HCT116 (cell line): ENCODE results near the gene DNHD1. TPM values are rescaled to one million over a fixed set of nuclear protein-coding genes. Genes with fewer than 3 reads are reported as not detected.

Source experiments
- ATAC-seq: fragments of 200-7000 bp; cut with Tn5 transposase; 2 replicates; pipeline ENCODE4 v1.9.1; 2020; ENCODE audit warnings: mild to moderate bottlenecking, moderate library complexity
- BruUV-seq: library from RNA; stranded (reverse); fragments of 400-500 nt; replicated peaks from 2 replicates; lab custom pipeline; 2021; lab: Mats Ljungman, UMichigan
- CTCF ChIA-PET: fragments of 300-600 bp; sonication (Branson Sonifier 250); formaldehyde crosslinking; loops from one replicate; lab custom pipeline; 2021; ENCODE audit warnings: antibody characterized with exemption; lab: Charles Lee
- POLR2A ChIA-PET: fragments of 300-600, 350-600 bp; sonication (Branson Sonifier 250); formaldehyde crosslinking; loops from one replicate; lab custom pipeline; 2021; ENCODE audit warnings: antibody characterized with exemption; lab: Charles Lee
- RAD21 ChIA-PET, 2 experiments: fragments of 300-600 bp; sonication (Branson Sonifier 250); formaldehyde crosslinking; loops; one replicate each; lab custom pipeline; 2023; ENCODE audit warnings: low total read pairs in 2 of 2; ENCODE audit not compliant: uncharacterized antibody in 2 of 2, unreplicated experiment in 2 of 2, low non-redundant PET in 1 of 2; lab: Charles Lee
- DNase-seq: peaks from one replicate; pipeline ENCODE4 v3.0.0-alpha.2; 2010; ENCODE audit warnings: low read depth, low spot score
- H2AFZ ChIP-seq: fragments of 200-600 bp; shearing (Covaris generic), sonication (generic); 2 replicates; pipeline ENCODE4 v1.6.1; 2017; ENCODE audit warnings: low read depth, mixed run types, mixed read lengths, antibody characterized with exemption, low read length; ENCODE audit not compliant: poor library complexity, severe bottlenecking
- H3K27ac ChIP-seq: 2 replicates; pipeline ENCODE4 v1.5.1; 2012; ENCODE audit warnings: low read depth, low read length
- H3K27me3 ChIP-seq: fragments of 200-600 bp; sonication (generic); 2 replicates; pipeline ENCODE4 v1.6.1; 2016; ENCODE audit warnings: mixed run types, low read length, mixed read lengths; ENCODE audit not compliant: insufficient read depth
- H3K36me3 ChIP-seq, 2 experiments: fragments of 200-500 bp in 1 of 2; fragments of 200-600 bp in 1 of 2; sonication (Bioruptor generic) in 1 of 2; sonication (generic) in 1 of 2; 2 replicates each; pipeline versions ENCODE4 v1.5.1 to v1.6.1; 2014 to 2016; ENCODE audit warnings: low read length in 2 of 2, inconsistent platforms in 1 of 2, mixed read lengths in 1 of 2, mixed run types in 1 of 2; ENCODE audit not compliant: insufficient read depth in 2 of 2, control insufficient read depth in 1 of 2
- H3K4me1 ChIP-seq, 2 experiments: fragments of 200-600 bp in 1 of 2; sonication (generic) in 1 of 2; 2 replicates each; pipeline versions ENCODE4 v1.5.1 to v1.6.1; 2012 to 2017; ENCODE audit warnings: low read length in 2 of 2, inconsistent platforms in 1 of 2, mild to moderate bottlenecking in 1 of 2, mixed read lengths in 1 of 2, mixed run types in 1 of 2, moderate library complexity in 1 of 2; ENCODE audit not compliant: insufficient read depth in 2 of 2, control insufficient read depth in 1 of 2
- H3K4me2 ChIP-seq: fragments of 200-600 bp; sonication (generic); 2 replicates; pipeline ENCODE4 v1.6.1; 2017; ENCODE audit warnings: mixed run types, low read length, mixed read lengths
- H3K4me3 ChIP-seq, 2 experiments: fragments of 200-600 bp in 1 of 2; sonication (generic) in 1 of 2; replicated peaks in 1 of 2; 2 replicates each; pipeline ENCODE4 v1.5.1; 2011 to 2016; ENCODE audit warnings: low read length in 2 of 2, control low read depth in 1 of 2, low read depth in 1 of 2, mild to moderate bottlenecking in 1 of 2, mixed read lengths in 1 of 2, mixed run types in 1 of 2
- H3K79me2 ChIP-seq: fragments of 200-600 bp; sonication (generic); 2 replicates; pipeline ENCODE4 v1.6.1; 2017; ENCODE audit warnings: mild to moderate bottlenecking, mixed run types, low read length, moderate library complexity, mixed read lengths; ENCODE audit not compliant: insufficient read depth
- H3K9ac ChIP-seq: fragments of 200-600 bp; sonication (generic); 2 replicates; pipeline ENCODE4 v1.6.1; 2016; ENCODE audit warnings: low read length, mixed read lengths
- H3K9me2 ChIP-seq: fragments of 200-600 bp; sonication (generic), shearing (Covaris generic); 2 replicates; pipeline ENCODE4 v1.6.1; 2017; ENCODE audit warnings: mixed run types, mild to moderate bottlenecking, moderate library complexity; ENCODE audit not compliant: insufficient read depth
- H3K9me3 ChIP-seq, 2 experiments: fragments of 200-500 bp in 1 of 2; fragments of 200-600 bp in 1 of 2; sonication (Bioruptor generic) in 1 of 2; sonication (generic) in 1 of 2; 2 replicates each; pipeline ENCODE4 v1.6.1; 2014 to 2017; ENCODE audit warnings: low read length in 2 of 2, mixed read lengths in 2 of 2, inconsistent platforms in 1 of 2, low read depth in 1 of 2, mild to moderate bottlenecking in 1 of 2, mixed run types in 1 of 2, moderate library complexity in 1 of 2; ENCODE audit not compliant: control insufficient read depth in 1 of 2, insufficient read depth in 1 of 2
- H4K20me1 ChIP-seq: fragments of 200-600 bp; sonication (generic), shearing (Covaris generic); 2 replicates; pipeline ENCODE4 v1.6.1; 2017; ENCODE audit warnings: mixed run types, mild to moderate bottlenecking, moderate library complexity; ENCODE audit not compliant: insufficient read depth
- ELF1 ChIP-seq: IDR thresholded peaks from 2 replicates; pipeline ENCODE4 v1.6.1; 2012; ENCODE audit warnings: low read depth, borderline replicate concordance
- EZH2 ChIP-seq: fragments of 200-600 bp; sonication (generic); IDR thresholded peaks from 2 replicates; pipeline ENCODE4 v1.6.1; 2017; ENCODE audit warnings: antibody characterized with exemption, mixed run types
- EZH2phosphoT487 ChIP-seq: fragments of 200-600 bp; IDR thresholded peaks from 2 replicates; pipeline ENCODE4 v1.6.1; 2018; ENCODE audit warnings: antibody characterized with exemption, borderline replicate concordance
- MAX ChIP-seq: IDR thresholded peaks from 2 replicates; pipeline ENCODE4 v1.6.1; 2012
- POLR2A ChIP-seq: IDR thresholded peaks from 2 replicates; pipeline ENCODE4 v1.7.0; 2011; ENCODE audit warnings: borderline replicate concordance; ENCODE audit not compliant: insufficient read depth, insufficient read length; ENCODE audit errors: extremely low read depth
- SIN3A ChIP-seq: IDR thresholded peaks from 2 replicates; pipeline ENCODE4 v1.6.1; 2012; ENCODE audit warnings: low read depth
- SP1 ChIP-seq: IDR thresholded peaks from 2 replicates; pipeline ENCODE4 v1.6.1; 2012; ENCODE audit warnings: low read depth
- SRF ChIP-seq: IDR thresholded peaks from 2 replicates; pipeline ENCODE4 v1.6.1; 2012; ENCODE audit warnings: low read depth
- intact Hi-C: fragments of 100-400 bp; cut with micrococcal nuclease; formaldehyde crosslinking; loops from 2 replicates; pipeline ENCODE4 v1.10.0; 2022
- total RNA-seq: library from RNA; stranded (reverse); gene quantifications from one replicate; pipeline ENCODE4 v1.2.1, GENCODE V29; 2021; ENCODE audit not compliant: unreplicated experiment
- TF ChIP-seq, protein P1 (sequence below): IDR thresholded peaks from 2 replicates; pipeline ENCODE4 v1.6.1; 2012

DNHD1 gene
- total RNA-seq, 1 experiment from 2014 or later = 8.0 TPM

GRCh38 chr11:6608011-6608410 lies 110.9 kb downstream of the DNHD1 start:
- H3K4me1 ChIP-seq = peaks cover 25 to 57% of the 10 kb centered on the region in 2 experiments
- H2AFZ ChIP-seq = no peak overlapping the region
- ATAC-seq = no peak

GRCh38 chr11:6608726-6609501 lies 111.8 kb downstream of the DNHD1 start:
- H3K9me3 ChIP-seq = no peaks in the 10 kb centered on the region
- H3K27me3 ChIP-seq = no peaks in the 10 kb centered on the region
- no peak overlapping the region for H2AFZ ChIP-seq
- BruUV-seq = no TSS peak
- no peaks in the 10 kb centered on the region for H3K9me2 ChIP-seq
- DNase-seq = no peak
- POLR2A ChIA-PET = no interaction called here
- H3K79me2 ChIP-seq = peaks cover 65% of the 10 kb centered on the region
- no peaks in the 10 kb centered on the region for H4K20me1 ChIP-seq
- H3K4me2 ChIP-seq = no peak overlapping the region
- RAD21 ChIA-PET = no interaction called here
- H3K27ac ChIP-seq = no peak overlapping the region
- intact Hi-C loops = no loop called here
- no peak for TF ChIP-seq EZH2
- peak; percentile 19 for TF ChIP-seq POLR2A
- H3K9ac ChIP-seq = no peak overlapping the region
- H3K36me3 ChIP-seq = peaks cover 21 to 42% of the 10 kb centered on the region in 2 experiments
- H3K4me1 ChIP-seq = peaks cover 25 to 59% of the 10 kb centered on the region in 2 experiments
- H3K4me3 ChIP-seq = no peak overlapping the region
- no peak for ATAC-seq
- CTCF ChIA-PET = no interaction called here

More at GRCh38 chr11:6608011-6608410, 110.9 kb downstream of the DNHD1 start:
- peak overlapping the region; percentile 78; the same call in 1 of the 2 replicates for H3K27ac ChIP-seq
- H3K4me2 ChIP-seq = no peak overlapping the region
- no TSS peak for BruUV-seq
- H3K27me3 ChIP-seq = no peaks in the 10 kb centered on the region
- H3K9me3 ChIP-seq = no peaks in the 10 kb centered on the region
- H3K36me3 ChIP-seq = peaks cover 21 to 42% of the 10 kb centered on the region in 2 experiments
- CTCF ChIA-PET = no interaction called here
- POLR2A ChIA-PET = no interaction called here
- RAD21 ChIA-PET = no interaction called here
- intact Hi-C loops = no loop called here
- peaks cover 73% of the 10 kb centered on the region for H3K79me2 ChIP-seq
- TF ChIP-seq, protein P1, sequence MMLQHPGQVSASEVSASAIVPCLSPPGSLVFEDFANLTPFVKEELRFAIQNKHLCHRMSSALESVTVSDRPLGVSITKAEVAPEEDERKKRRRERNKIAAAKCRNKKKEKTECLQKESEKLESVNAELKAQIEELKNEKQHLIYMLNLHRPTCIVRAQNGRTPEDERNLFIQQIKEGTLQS = no peak
- no peak for TF ChIP-seq EZH2phosphoT487
- no peak for TF ChIP-seq ELF1
- no peak for TF ChIP-seq SIN3A
- TF ChIP-seq SP1 = no peak
- TF ChIP-seq POLR2A = no peak
- no peak for TF ChIP-seq MAX
- no peak for TF ChIP-seq SRF
- no peaks in the 10 kb centered on the region for H3K9me2 ChIP-seq
- no peak overlapping the region for H3K4me3 ChIP-seq
- no peak for DNase-seq
- H4K20me1 ChIP-seq = no peaks in the 10 kb centered on the region
- H3K9ac ChIP-seq = no peak overlapping the region
